ENCODE results near the gene CD4.

CD4 gene

GRCh38 chr12:6846316-6846869 lies 57.1 kb downstream of the CD4 start:
- H3K36me3 ChIP-seq: peaks cover 16% of the 10 kb centered on the region
- peaks cover 20 to 31% of the 10 kb centered on the region in 2 experiments for H3K4me1 ChIP-seq (ENCODE audit: control insufficient read depth in 1 of 2, insufficient read depth in 1 of 2, low read depth in 1 of 2, low read length in 1 of 2)
- H3K4me3 ChIP-seq (ENCODE audit: low read depth in 1 of 2, low read length in 1 of 2): no peak overlapping the region
- no peak for TF ChIP-seq CTCF (IDR thresholded peaks at IDR 0.05)
- H3K9me3 ChIP-seq: no peaks in the 10 kb centered on the region
- no peaks in the 10 kb centered on the region for H3K27me3 ChIP-seq
- H3K27ac ChIP-seq: no peak overlapping the region

- no peak for TF ChIP-seq CTCF (IDR thresholded peaks at IDR 0.05)
- H3K4me1 ChIP-seq (ENCODE audit: control insufficient read depth in 1 of 2, insufficient read depth in 1 of 2, low read depth in 1 of 2, low read length in 1 of 2): peaks cover 19 to 34% of the 10 kb centered on the region in 2 experiments
- H3K27ac ChIP-seq: no peak overlapping the region
- no peaks in the 10 kb centered on the region for H3K9me3 ChIP-seq
- H3K36me3 ChIP-seq: peaks cover 16% of the 10 kb centered on the region
- H3K27me3 ChIP-seq: no peaks in the 10 kb centered on the region
- no peak overlapping the region for H3K4me3 ChIP-seq (ENCODE audit: low read depth in 1 of 2, low read length in 1 of 2)
These were observed 58.3 kb downstream of the CD4 start for GRCh38 chr12:6847676-6848075.

- H3K36me3 ChIP-seq: peaks cover 16% of the 10 kb centered on the region
- H3K27ac ChIP-seq: no peak overlapping the region
These were observed 60.1 kb downstream of the CD4 start for GRCh38 chr12:6849427-6849826.

GRCh38 chr12:6849976-6850560 lies 60.7 kb downstream of the CD4 start:
- no peak for TF ChIP-seq CTCF (IDR thresholded peaks at IDR 0.05)
- no peaks in the 10 kb centered on the region for H3K27me3 ChIP-seq
- H3K9me3 ChIP-seq: no peaks in the 10 kb centered on the region
- H3K36me3 ChIP-seq: peaks cover 12% of the 10 kb centered on the region
- no peak overlapping the region for H3K4me3 ChIP-seq (ENCODE audit: low read depth in 1 of 2, low read length in 1 of 2)
- no peak overlapping the region for H3K27ac ChIP-seq
- H3K4me1 ChIP-seq (ENCODE audit: control insufficient read depth in 1 of 2, insufficient read depth in 1 of 2, low read depth in 1 of 2, low read length in 1 of 2): peaks cover 25 to 40% of the 10 kb centered on the region in 2 experiments

More at GRCh38 chr12:6849427-6849826, 60.1 kb downstream of the CD4 start:
- Histone ChIP-seq H3K4me3 (ENCODE audit: low read depth in 1 of 2, low read length in 1 of 2) (no peak overlapping the region), H3K9me3 (no peaks in the 10 kb centered on the region), H3K27me3 (no peaks in the 10 kb centered on the region), H3K4me1 (ENCODE audit: control insufficient read depth in 1 of 2, insufficient read depth in 1 of 2, low read depth in 1 of 2, low read length in 1 of 2) (peaks cover 25 to 40% of the 10 kb centered on the region in 2 experiments)
- TF ChIP-seq CTCF (IDR thresholded peaks at IDR 0.05): no peak

- Histone ChIP-seq H3K36me3 (peaks cover 7% of the 10 kb centered on the region), H3K27ac (peak overlapping the region; percentile 89), H3K9me3 (no peaks in the 10 kb centered on the region), H3K4me1 (ENCODE audit: control insufficient read depth in 1 of 2, insufficient read depth in 1 of 2, low read depth in 1 of 2, low read length in 1 of 2) (peaks cover 25 to 40% of the 10 kb centered on the region in 2 experiments), H3K27me3 (no peaks in the 10 kb centered on the region), H3K4me3 (ENCODE audit: low read depth in 1 of 2, low read length in 1 of 2) (peak overlapping the region; percentile 95 to 99)
- no peak for TF ChIP-seq CTCF (IDR thresholded peaks at IDR 0.05)
These were observed 61.4 kb downstream of the CD4 start for GRCh38 chr12:6850796-6851152.
